Fibroblast of lung (primary cell): Measurements from ENCODE around the gene PIEZO2. TPM values are rescaled to one million over a fixed set of nuclear protein-coding genes. Genes with fewer than 3 reads are reported as not detected.
A peak's percentile ranks its signal among the peaks of the same experiment; 100 is the strongest.

Experiments
- DNase-seq, 2 donors: peaks; one replicate each; pipeline versions ENCODE4 v3.0.0 to v3.0.0-alpha.2; 2010; ENCODE audit warnings: low read depth in 2 of 2
- H2AFZ ChIP-seq: 2 replicates; pipeline ENCODE4 v1.5.1; 2012; ENCODE audit warnings: low read length, control low read depth, inconsistent platforms
- H3K27ac ChIP-seq: 2 replicates; pipeline ENCODE4 v1.5.1; 2011; ENCODE audit warnings: low read length, control low read depth; ENCODE audit not compliant: insufficient read depth
- H3K27me3 ChIP-seq: 2 replicates; pipeline ENCODE4 v1.5.1; 2011; ENCODE audit warnings: mild to moderate bottlenecking, low read length; ENCODE audit not compliant: control insufficient read depth, insufficient read depth
- H3K36me3 ChIP-seq: 2 replicates; pipeline ENCODE4 v1.5.1; 2011; ENCODE audit warnings: low read length; ENCODE audit not compliant: control insufficient read depth, insufficient read depth
- H3K4me1 ChIP-seq: 2 replicates; pipeline ENCODE4 v1.5.1; 2011; ENCODE audit warnings: low read length; ENCODE audit not compliant: control insufficient read depth, insufficient read depth; ENCODE audit errors: extremely low read depth
- H3K4me2 ChIP-seq: 2 replicates; pipeline ENCODE4 v1.5.1; 2011; ENCODE audit warnings: low read length, control low read depth; ENCODE audit not compliant: insufficient read depth; ENCODE audit errors: extremely low read depth
- H3K4me3 ChIP-seq, 4 experiments: fragments of 200-600 bp in 1 of 4; sonication (generic) in 1 of 4; replicated peaks in 1 of 4; 2 replicates each; pipeline ENCODE4 v1.5.1; 2011 to 2016; ENCODE audit warnings: low read length in 4 of 4, low read depth in 3 of 4, mild to moderate bottlenecking in 3 of 4, control low read depth in 2 of 4, inconsistent platforms in 1 of 4, mixed read lengths in 1 of 4; ENCODE audit not compliant: insufficient read depth in 1 of 4; ENCODE audit errors: control extremely low read depth in 1 of 4
- H3K79me2 ChIP-seq: 2 replicates; pipeline ENCODE4 v1.5.1; 2012; ENCODE audit warnings: mild to moderate bottlenecking, low read length, inconsistent platforms; ENCODE audit not compliant: control insufficient read depth, insufficient read depth
- H3K9ac ChIP-seq: 2 replicates; pipeline ENCODE4 v1.5.1; 2011; ENCODE audit warnings: mild to moderate bottlenecking, low read length, control low read depth; ENCODE audit not compliant: insufficient read depth
- H3K9me3 ChIP-seq: 2 replicates; pipeline ENCODE4 v1.5.1; 2012; ENCODE audit warnings: low read depth, low read length; ENCODE audit not compliant: control insufficient read depth, insufficient read depth
- H4K20me1 ChIP-seq: 2 replicates; pipeline ENCODE4 v1.5.1; 2011; ENCODE audit warnings: low read length; ENCODE audit not compliant: control insufficient read depth, insufficient read depth; ENCODE audit errors: extremely low read depth
- CTCF ChIP-seq, 2 donors: IDR thresholded peaks in 1 of 2; conservative IDR thresholded peaks in 1 of 2; 1 replicate in 1 of 2; 2 replicates in 1 of 2; pipeline ENCODE4 v1.5.1; 2011 to 2012; ENCODE audit warnings: low read length in 2 of 2, control low read depth in 1 of 2, inconsistent platforms in 1 of 2, low read depth in 1 of 2, mild to moderate bottlenecking in 1 of 2
- EZH2 ChIP-seq: IDR thresholded peaks from 2 replicates; pipeline ENCODE4 v1.5.1; 2012; ENCODE audit warnings: low read length, control low read depth, mild to moderate bottlenecking; ENCODE audit errors: missing control alignments
- polyA plus RNA-seq, 2 donors: library from polyadenylated mRNA; depleted of rRNA in 1 of 2; stranded (reverse) in 1 of 2; unstranded in 1 of 2; fragments of >200 nt; gene quantifications; 2 replicates each; pipeline ENCODE4 v1.2.1, GENCODE V29; 2011 to 2012; ENCODE audit warnings: missing spikeins in 1 of 2
- total RNA-seq: library from RNA; depleted of rRNA; stranded (reverse); fragments of >200 nt; gene quantifications from 2 replicates; pipeline ENCODE4 v1.2.1, GENCODE V29; 2014

Gene PIEZO2
- total and polyA plus RNA-seq, 2 donors (not counting 1 experiment from before 2014, with no cell fraction given), result 1.2 to 6.6 TPM

GRCh38 chr18:10789180-10789579 lies 360.2 kb downstream of the PIEZO2 start:
- no peaks in the 10 kb centered on the region for H4K20me1 ChIP-seq
- TF ChIP-seq EZH2 (no peak), CTCF (conservative IDR thresholded peaks at IDR 0.05 in 1 of 2, IDR thresholded peaks at IDR 0.05 in 1 of 2; ENCODE audit: low read depth in 1 of 2, low read length in 2 of 2) (no peak)
- H3K4me1 ChIP-seq, result no peaks in the 10 kb centered on the region
- H3K79me2 ChIP-seq, result no peaks in the 10 kb centered on the region
- no peak overlapping the region for H3K4me2 ChIP-seq
- DNase-seq, result no peak
- no peak overlapping the region for H3K4me3 ChIP-seq
- no peak overlapping the region for H3K9ac ChIP-seq
- no peaks in the 10 kb centered on the region for H3K27me3 ChIP-seq
- no peaks in the 10 kb centered on the region for H3K36me3 ChIP-seq
- no peaks in the 10 kb centered on the region for H3K9me3 ChIP-seq
- no peak overlapping the region for H2AFZ ChIP-seq
- H3K27ac ChIP-seq, result no peak overlapping the region

- no peaks in the 10 kb centered on the region for H3K9me3 ChIP-seq
- no peak overlapping the region for H3K4me3 ChIP-seq
- no peaks in the 10 kb centered on the region for H3K36me3 ChIP-seq
- H3K79me2 ChIP-seq, result no peaks in the 10 kb centered on the region
- H3K27ac ChIP-seq, result no peak overlapping the region
- peak; percentile 50 to 89 for DNase-seq
- H2AFZ ChIP-seq, result no peak overlapping the region
- no peaks in the 10 kb centered on the region for H4K20me1 ChIP-seq
- H3K9ac ChIP-seq, result no peak overlapping the region
- no peaks in the 10 kb centered on the region for H3K4me1 ChIP-seq
- peak overlapping the region; percentile 13 for H3K4me2 ChIP-seq
- H3K27me3 ChIP-seq, result no peaks in the 10 kb centered on the region
- TF ChIP-seq CTCF (conservative IDR thresholded peaks at IDR 0.05 in 1 of 2, IDR thresholded peaks at IDR 0.05 in 1 of 2; ENCODE audit: low read depth in 1 of 2, low read length in 2 of 2) (peak; percentile 93 to 95), EZH2 (no peak)
These were observed 362.0 kb downstream of the PIEZO2 start for GRCh38 chr18:10787293-10787901.

GRCh38 chr18:10785798-10786197 lies 363.6 kb downstream of the PIEZO2 start:
- H3K9ac ChIP-seq, result no peak overlapping the region
- no peak for DNase-seq
- H3K4me2 ChIP-seq, result no peak overlapping the region
- H2AFZ ChIP-seq, result no peak overlapping the region
- H3K4me1 ChIP-seq, result no peaks in the 10 kb centered on the region
- TF ChIP-seq CTCF (conservative IDR thresholded peaks at IDR 0.05 in 1 of 2, IDR thresholded peaks at IDR 0.05 in 1 of 2; ENCODE audit: low read depth in 1 of 2, low read length in 2 of 2) (no peak), EZH2 (no peak)
- H3K27me3 ChIP-seq, result no peaks in the 10 kb centered on the region
- no peak overlapping the region for H3K4me3 ChIP-seq
- H4K20me1 ChIP-seq, result no peaks in the 10 kb centered on the region
- H3K27ac ChIP-seq, result no peak overlapping the region
- no peaks in the 10 kb centered on the region for H3K36me3 ChIP-seq
- no peaks in the 10 kb centered on the region for H3K9me3 ChIP-seq
- no peaks in the 10 kb centered on the region for H3K79me2 ChIP-seq
